Stimulated activated CD8-positive, alpha-beta memory T cell treated with anti-CD3 and anti-CD28 coated beads, Interleukin-2, amount 100 ng/mL, for 48 hours (primary cell): ENCODE data around the gene CHCHD6.

ENCODE experiments used
- DNase-seq, 2 donors: peaks; one replicate each; pipeline ENCODE4 v3.0.0-alpha.2; 2020; ENCODE audit warnings: low read depth in 2 of 2

Gene CHCHD6

DNA sequence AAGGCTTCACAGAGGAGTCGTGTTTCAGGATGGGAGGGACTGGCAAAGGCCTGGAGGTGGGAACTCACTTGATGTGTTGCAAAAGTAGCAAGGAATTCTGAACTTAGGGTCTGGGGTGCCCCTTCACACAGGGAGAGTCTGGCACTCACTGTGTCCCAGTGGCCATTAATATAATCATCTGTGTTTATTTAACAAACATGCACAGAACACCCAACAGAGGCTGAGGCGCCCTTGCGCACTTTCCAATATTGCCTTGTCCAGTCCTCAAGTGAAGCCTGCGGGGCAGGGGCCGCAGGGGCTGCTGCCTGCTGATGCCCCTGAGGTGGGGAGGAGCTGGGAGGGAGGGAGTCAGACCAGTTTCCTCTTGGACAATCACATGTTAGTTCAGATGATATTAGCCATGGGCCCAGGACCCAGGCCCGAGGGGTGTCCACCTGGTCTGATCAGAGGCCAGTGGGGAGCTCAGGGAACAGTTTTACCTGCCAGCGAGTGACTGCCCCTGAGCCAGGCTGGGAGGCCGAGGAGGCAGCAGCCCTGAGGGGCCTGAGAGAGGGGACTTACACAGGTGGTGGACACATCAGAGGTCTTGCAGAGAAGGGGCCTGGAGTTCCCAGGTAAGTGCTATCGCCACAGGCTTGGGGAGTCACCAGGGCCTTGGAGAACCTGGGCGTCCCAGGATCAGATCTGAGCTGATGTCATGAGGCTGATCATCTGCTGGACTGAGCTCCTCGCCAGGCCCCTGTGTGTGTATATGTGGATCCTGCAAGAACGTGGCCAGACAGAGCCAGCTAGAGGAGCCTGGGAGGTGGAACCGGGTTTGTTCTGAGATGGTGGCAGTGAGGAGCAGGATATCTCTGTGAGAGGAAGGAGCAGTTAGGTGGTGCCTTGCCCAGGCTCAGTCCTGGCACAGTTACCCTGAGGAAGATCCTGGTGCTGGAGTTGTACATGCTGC, 35.3 kb upstream of the CHCHD6 start:
- no peak for DNase-seq

DNA sequence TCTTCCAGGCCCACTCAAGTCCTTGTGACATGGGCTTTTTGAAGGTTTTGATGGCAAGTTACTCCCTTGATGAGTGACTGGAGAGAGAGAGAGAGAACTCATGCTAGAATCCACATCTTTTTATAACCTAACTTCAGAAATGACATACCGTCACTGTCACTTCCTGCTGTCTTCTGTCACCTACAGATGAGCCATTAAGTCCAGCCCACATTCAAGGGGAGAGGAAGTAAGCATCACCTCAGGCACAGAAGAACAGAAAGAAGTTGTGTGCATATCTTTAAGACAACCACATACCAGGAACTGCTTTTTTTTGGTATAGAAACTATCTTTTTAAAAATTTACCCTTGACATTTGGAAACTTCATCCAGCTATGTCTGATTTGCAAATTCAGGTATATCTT, 32.5 kb upstream of the CHCHD6 start:
- DNase-seq = no peak

DNA sequence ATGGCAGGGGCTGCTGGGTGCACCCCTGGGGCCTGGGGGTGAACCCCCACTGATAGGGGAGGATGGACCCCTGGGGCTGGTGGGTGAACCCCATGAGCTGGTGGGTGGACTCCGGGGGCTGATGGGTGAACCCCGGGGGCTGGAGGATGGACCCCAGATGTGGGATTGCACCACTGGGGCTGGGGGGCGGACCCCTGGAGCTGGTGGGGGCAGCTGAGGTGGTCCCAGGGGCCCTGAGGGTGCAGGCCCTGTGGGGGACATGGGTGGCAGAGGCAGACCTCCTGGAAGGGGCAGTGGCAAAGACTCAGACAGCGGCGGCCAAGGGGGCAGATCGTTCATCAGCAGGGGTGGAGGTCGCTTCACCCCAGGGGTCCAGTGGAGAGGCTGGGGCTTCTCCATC, 31.7 kb upstream of the CHCHD6 start:
- no peak for DNase-seq

DNA sequence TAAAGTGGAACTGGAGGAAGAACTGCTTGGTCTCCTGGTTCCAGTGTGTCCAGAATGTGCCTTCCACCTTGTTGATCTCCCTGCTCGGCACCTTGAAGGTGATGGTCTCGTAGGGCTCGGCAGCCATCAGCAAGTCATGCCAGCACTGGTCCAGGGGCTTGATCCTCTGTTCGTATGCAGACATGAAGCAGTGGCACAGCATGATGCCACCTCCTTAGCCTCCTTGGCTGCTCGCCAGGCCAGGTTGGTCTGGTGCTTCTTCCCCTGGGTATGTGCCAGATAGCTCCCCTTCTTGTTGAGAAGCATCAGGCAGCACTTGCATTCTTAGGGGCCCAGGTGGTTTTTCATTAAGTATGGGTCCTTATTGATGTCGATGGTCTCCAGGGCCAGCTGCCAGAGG, 31.3 kb upstream of the CHCHD6 start:
- DNase-seq = no peak

DNA sequence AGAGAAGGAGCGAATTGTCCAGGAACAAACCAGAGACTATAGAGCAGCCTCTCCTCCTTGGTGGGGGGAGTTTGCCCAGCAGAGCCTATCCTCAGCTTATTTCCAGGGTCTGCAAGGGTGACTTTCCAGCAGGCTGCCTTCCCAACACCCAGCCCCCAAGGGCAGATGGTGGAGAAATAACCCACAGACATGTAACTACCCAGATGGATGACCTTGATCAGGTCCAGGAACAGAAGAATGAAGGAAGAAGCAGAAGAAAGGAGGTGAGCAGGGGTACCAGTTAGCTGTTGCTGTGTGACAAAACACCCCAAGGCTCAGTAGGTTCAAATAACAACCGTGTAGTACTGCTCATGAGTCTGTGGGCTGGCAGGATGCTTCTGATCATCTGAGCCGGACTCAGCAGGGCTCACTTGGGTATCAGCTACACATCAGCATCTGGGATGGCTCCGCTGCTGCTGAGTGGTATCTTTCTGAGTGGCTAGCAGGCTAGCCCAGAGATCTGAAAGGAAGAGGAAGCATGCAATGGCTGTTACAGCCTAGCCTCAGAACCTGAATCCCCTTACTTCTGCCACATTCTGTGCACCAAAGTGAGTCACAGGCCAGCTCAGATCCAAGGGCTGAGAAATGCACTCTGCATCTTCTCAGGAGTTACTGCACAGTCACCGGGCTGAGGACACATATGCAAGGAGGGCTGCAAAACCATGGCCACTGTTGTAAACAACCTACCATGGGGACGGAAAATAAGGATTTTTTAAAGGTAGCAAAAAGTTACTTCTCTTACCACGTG, 26.9 kb upstream of the CHCHD6 start:
- no peak for DNase-seq

DNA sequence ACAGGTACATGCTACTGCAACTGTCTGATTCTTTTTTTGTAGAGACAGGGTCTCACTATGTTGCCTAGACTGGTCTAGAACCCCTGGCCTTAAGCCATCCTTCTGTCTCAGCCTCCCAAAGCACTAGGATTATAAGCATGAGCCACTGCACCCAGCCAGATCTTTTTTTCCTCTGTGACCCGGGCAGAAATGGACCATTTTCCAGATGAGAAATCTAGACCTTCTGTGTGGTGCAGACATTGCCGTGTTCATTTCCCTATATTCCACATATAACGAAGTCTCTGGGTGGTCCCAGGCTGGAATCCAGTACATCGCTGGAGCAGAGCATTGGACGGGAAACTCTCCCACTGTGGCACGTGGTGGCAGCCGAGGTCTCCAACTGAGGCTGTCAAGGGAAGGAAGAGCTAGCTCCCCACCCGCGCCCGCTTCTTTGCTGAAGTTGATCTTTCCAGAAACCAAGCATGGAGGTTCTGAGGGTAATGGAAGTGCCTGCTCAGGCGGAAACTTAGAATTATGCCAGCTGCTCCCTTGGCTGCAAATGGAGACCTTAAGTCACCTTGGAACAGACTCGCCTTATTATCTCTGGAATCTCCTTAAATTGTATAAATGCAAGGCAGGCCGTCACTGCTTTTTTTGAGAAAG, 26.1 kb upstream of the CHCHD6 start:
- no peak for DNase-seq

DNA sequence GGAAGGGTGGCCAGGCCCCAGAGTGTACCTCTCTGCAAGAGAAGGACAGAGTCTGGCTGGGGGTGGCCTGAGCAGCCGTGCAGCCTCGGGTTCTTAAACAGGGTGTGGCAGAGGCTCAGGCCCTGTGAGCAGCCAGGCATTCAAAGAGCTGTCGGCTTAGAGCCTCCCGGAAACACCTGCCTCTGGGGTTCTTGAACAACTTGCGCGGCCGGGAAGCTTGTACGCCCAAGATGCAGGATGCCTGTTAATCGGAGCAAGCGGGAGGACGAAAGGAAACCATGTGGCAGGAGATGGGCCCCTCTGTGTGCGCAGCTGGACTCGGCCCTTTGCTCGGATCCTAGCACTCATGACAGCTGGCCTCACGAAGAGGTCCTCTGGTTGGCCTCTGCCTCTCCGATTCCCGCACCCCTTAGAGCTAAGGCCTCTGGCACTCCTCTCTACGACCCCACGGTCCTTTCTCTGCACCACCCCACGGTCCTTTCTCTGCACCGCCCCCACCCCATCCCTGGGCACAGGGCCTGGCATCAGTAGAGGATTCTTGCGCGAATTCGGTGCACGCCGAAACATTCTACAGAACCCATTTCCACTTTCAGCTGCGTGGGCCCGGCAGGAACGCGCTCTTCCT, 25.2 kb upstream of the CHCHD6 start:
- DNase-seq = no peak

DNA sequence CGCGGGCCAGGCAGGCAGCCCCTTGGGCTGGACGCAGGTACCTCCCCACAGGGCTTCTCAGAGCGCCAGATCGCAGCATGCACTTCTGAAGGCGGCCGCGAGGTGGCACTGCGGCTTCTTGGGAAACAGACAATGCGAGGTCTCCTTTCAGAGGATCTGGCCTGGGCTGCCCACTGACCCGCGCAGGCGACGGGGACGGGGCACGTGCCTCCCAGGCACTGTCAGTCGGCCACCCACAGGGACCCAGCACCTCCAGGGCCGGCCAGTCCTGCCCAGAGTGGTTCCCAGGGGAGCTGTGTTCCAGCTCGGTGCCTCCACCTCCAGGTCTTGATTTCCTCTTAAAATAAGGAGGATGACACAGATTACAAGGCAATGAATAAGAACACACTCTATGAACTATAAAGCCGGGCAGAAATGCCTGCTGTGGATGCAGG, 24.7 kb upstream of the CHCHD6 start:
- peak; percentile 65 to 73 for DNase-seq

DNA sequence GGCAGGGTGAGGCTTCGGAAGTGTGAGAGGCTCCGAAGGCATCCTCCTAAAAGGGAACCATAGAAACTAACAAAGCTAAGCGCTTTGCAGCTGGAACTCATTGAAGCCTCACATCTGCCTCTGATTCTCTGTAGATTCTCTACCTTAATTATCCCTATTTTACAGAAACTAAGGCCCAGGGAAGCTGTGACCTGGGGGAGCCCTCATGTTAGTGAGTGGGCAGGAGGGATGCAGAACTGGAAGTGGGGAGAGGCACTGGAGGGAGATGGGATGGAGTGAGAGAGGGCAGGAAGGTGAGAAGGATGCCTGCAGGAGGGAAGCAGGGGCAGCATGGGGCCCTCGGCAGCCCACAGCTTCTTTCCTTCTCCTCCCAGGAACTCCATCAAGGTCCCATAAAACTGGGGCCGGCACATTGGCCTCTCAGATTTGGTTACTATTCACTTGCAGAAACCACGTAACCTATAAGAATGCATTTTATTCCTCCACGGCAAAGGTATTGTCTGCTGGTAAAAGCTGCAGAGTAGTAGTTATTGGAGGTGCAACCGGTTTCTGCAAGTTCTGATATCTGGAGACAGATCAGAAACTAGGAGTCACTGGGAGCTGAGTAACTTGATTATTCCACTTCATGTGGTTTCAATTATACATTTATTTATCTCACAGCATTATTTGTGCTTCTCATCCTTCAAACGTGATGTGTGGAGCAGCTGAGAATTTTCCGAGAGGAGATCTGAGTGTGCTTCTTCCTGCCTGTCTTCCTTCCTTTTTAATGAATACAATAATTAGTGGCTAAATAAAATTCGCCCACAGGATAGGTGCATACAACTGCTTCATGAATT, 24.0 kb upstream of the CHCHD6 start:
- DNase-seq = no peak

DNA sequence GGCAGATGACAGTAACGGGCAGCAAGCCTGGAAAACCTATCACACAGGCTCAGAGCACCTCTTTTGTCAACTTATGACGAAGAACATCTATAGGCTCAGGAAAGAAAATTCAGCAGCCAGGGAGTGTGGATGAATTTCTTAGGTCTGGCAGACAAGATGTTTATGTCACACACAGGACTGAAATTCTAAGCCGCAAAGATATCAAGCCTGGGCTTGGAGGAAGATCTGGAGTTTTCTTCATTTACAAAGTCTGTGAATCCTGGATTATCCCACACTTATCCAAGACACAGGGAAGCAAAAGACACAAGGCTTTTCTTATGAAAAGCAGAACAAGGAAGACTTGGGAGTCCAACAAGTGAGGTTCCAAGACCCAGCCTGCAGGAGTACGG, 23.4 kb upstream of the CHCHD6 start:
- DNase-seq = no peak

DNA sequence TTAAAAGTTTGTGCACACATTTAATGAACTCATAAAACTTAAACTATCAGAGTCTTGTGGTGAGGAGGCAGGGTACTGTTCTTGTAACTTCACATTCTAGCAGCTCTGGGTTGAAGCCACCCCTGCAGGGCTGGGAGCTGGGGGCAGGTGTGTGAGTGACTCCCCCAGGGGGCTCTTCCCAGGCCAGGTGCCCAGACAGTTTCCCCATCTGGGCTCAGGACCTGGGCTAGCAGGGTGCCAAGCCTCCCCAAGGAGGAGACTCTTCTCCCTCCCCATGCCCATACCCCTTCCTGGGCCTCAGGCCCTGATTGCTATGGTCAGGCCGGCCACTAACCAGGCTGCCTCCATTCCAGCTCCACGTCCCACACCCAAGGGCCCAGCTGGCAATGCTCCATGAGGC, 22.0 kb upstream of the CHCHD6 start:
- DNase-seq = no peak

DNA sequence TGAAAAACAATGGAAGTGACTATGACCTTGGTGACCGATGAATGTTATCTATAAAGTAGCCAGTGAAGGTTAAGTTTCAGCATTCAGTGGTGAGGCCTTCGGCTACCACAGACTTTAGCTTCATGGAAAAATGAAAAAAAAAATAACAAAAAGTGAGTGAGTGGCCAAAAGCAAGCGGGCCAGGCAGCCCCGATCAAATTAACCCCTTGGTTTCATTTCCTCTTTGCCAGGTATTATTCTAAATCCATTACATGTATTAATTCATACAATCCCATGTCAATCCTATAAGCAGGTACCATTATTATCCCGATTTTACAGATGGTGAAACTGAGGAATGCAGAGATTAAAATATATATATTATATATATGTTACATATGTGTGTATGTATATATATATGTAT, 21.0 kb upstream of the CHCHD6 start:
- no peak for DNase-seq

DNA sequence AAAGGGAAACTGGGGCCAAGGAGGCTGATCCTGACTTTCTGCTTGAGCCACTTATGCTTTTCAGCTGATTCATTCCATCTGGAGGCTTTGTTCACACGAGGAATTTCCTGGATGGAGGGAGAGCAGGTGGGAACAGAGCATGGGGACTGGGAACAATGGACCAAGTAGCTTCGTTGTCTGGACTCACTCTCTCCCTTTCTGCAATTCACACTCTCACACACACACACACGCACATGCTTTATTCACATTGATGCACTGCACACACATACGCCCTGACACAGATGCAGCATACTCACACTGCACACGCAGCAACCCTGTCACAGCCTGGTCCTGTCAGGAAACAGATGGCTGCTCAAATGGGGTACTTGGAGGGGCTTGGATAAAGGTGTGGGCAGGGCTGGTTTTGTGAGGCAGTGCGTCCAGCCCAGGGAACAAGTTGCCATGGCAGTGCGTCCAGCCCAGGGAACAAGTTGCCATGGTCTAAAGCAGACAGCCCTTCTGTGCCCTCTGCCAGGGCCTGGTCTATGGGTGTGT, 19.8 kb upstream of the CHCHD6 start:
- DNase-seq = no peak

DNA sequence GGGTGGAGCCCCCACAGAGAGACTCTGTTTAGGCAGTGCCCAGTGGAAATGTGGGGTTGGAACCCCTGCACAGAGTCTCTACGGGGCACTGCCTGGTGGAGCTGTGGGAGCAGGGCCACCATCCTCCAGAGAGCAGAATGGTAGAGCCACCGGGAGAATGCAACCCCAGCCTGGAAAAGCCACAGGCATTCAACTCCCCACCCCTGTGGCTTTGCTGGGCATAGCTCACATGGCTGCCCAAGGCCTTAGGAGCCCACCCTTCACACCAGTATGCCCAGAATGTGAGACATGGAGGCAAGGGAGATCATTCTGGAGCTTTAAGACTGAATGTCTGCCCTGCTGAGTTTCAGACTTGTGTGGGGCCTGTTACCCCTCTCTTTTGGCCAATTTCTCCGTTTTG, 19.0 kb upstream of the CHCHD6 start:
- no peak for DNase-seq

DNA sequence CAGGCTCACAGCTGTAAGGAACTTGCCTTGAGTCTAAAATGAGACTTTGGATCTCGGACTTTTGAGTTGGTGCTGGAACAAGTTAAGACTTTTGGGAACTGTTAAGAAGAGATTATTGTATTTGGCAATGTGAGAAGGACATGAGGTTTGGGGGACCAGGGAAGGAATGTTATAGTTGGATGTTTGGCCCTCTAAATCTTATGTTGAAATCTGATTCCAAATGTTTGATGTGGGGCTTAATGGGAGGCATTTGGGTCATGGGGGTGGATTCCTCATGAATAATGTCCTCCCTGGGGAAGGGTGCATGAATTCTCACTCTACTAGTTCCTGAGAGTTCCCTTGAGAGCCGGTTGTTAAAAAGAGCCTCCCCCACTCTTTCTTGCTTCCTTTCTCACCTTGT, 18.5 kb upstream of the CHCHD6 start:
- no peak for DNase-seq

DNA sequence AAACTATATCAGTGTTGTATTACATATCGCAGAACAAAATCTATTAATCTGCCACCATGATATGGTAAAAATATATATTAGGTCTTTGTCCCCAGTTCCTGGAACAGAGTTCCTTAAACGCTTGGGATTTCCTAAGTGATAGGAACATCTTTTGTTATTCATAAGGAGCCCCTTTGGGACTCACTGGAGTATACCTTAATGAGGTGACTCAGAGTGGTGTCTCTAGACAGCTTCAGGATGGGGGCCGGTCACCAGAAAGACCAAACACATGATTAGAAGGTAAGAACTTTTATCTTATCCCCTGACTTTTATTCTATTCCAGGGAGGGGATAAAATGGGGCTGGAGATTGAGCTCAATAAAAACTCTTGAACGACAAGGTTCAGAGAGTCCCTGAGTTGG, 12.3 kb upstream of the CHCHD6 start:
- DNase-seq = no peak

DNA sequence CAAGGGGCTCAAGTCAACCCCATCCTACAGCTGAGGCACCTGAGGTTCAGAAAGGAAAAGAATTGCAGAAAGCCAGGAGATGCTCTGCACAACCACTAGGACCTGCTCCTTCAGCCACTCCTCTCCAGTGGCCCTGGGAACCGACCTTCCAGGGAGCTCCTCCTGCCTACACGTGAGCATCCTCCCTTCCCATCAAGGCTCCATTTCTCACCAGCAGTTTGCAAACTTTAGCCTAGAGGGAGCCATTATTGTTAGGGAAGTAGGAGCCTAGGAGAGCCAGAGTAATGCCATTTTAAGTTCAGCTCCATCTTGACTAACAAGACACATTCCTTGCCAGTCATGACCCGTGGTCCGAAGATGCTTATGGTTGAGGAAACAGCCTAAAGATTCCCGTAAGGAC, 11.2 kb upstream of the CHCHD6 start:
- no peak for DNase-seq

DNA sequence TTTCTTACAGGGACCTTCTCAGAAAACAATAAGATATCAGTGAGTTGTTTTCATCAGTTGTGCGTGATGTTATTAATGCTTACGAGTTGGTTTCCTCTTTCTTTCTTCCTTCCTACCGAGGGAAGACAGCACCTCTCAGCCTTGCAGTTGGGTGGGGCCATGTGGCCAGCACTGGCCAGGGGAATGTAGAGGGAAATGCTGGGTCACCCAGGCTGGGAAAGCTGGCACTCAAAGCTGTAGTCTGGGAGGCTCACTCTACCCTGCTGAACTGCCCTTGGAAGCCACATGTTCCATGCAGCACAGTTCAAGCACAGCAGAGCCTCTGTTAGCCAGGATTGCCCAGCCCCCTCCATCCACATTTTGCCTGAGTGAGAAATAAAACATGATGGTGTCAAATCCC, 10.1 kb upstream of the CHCHD6 start:
- no peak for DNase-seq

DNA sequence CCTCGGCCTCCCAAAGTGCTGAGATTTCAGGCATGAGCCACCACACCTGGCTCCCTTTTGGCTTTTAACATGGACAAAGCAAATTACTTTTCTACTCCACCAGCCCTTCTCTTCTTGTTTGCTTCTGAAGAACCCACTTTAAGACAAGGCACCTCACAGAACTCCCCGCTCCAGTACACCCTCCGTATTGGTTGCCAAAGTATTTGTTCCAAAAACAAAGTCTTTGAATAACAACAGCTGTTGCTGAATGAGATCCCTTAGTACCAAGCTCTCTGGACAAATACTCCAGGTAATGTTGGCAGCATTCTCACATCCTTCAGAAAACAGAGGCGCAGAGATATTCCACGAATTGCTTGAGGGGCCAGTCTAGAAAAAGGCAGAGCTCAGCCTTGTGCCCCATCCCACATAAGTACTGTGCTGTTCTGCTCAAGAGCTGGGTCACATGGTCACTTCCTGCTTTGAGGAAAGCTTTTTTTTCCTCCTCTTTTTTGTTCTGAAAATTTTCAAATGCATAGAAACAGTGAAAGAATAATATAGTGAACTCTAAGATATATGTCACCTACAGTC, 7.3 kb upstream of the CHCHD6 start:
- no peak for DNase-seq

DNA sequence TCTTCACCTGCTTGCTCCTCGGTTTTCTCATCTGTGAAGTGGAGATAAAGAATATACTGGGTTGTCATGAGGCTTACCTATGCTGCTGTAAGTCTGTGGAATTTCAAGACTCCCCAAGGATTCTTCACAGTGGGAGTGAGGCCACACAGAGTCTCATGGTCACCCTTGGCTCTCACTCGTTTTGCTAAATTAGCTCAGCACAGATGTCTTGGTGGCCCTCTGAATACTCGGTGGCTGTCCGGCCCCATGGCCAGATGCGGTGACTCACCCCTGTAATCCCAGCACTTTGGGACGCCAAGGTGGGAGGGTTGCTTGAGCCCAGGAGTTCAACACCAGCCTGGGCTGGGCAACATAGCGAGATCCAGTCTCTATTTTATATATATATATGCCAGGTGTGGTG, 5.0 kb upstream of the CHCHD6 start:
- DNase-seq = no peak
